Esophagus squamous epithelium (tissue), 5 donors: ENCODE results near the gene OR10G4. TPM values are rescaled to one million over a fixed set of nuclear protein-coding genes. Genes with fewer than 3 reads are reported as not detected.
"Not testable (repeated sequence)": the region's sequence is repeated elsewhere in the genome, so short reads cannot be mapped to it uniquely, and the experiment has no call there.

ENCODE experiments used
- DNase-seq: peaks from one replicate; lab custom pipeline; 2025; lab: John Stamatoyannopoulos, UW
- H3K27ac ChIP-seq, 4 donors: fragments of 200-600 bp; sonication (generic); one replicate each; pipeline ENCODE4 v1.5.1; 2016 to 2019; ENCODE audit warnings: mild to moderate bottlenecking in 1 of 4
- H3K27me3 ChIP-seq, 4 donors: fragments of 200-600 bp; sonication (generic); 1 replicate in 3 of 4; 2 replicates in 1 of 4; pipeline versions ENCODE4 v1.5.1 to v1.6.0; 2017 to 2021; ENCODE audit warnings: antibody characterized with exemption in 1 of 4
- H3K36me3 ChIP-seq, 3 donors: fragments of 200-600 bp; sonication (generic); one replicate each; pipeline ENCODE4 v1.5.1; 2016 to 2019
- H3K4me1 ChIP-seq, 3 donors: fragments of 200-600 bp; sonication (generic); one replicate each; pipeline ENCODE4 v1.5.1; 2017 to 2019
- H3K4me3 ChIP-seq, 4 donors: fragments of 200-600 bp; sonication (generic); 1 replicate in 3 of 4; 2 replicates in 1 of 4; pipeline ENCODE4 v1.5.1; 2016 to 2019; ENCODE audit warnings: mild to moderate bottlenecking in 2 of 4, moderate library complexity in 1 of 4
- H3K9me3 ChIP-seq, 3 donors: fragments of 200-600 bp; sonication (generic); one replicate each; pipeline ENCODE4 v1.5.1; 2016 to 2019
- CTCF ChIP-seq, 6 experiments: fragments of 450-650 bp in 4 of 6; fragments of 200-600 bp in 2 of 6; sonication (generic) in 2 of 6; IDR thresholded peaks; one replicate each; pipeline ENCODE4 v1.5.1; 2016 to 2019; ENCODE audit warnings: antibody characterized with exemption in 6 of 6, mild to moderate bottlenecking in 4 of 6, moderate library complexity in 4 of 6
- POLR2A ChIP-seq, 4 donors: fragments of 450-650 bp; IDR thresholded peaks; one replicate each; pipeline ENCODE4 v1.6.1; 2017; ENCODE audit warnings: antibody characterized with exemption in 4 of 4, mild to moderate bottlenecking in 4 of 4, moderate library complexity in 3 of 4
- WGBS, 2 donors: methylation state at CpG; one replicate each; pipeline ENCODE4 v1.1.5; 2018; 5-methylcytosine and 5-hydroxymethylcytosine counted together
- intact Hi-C: fragments of 100-400 bp; cut with DNase I; formaldehyde crosslinking; loops from one replicate; pipeline ENCODE4 v1.15.0; 2022
- total RNA-seq, 4 donors: library from RNA; depleted of rRNA; stranded (reverse); fragments of >200 nt; gene quantifications; one replicate each; pipeline ENCODE4 v1.1.0, GENCODE V29; 2016
- donor health status: DM: yes; HTN: yes; CAD: no.

OR10G4 gene
- total RNA-seq, 4 donors from 2014 or later: not detected

- Histone ChIP-seq H3K4me3 (no peak overlapping the region), H3K27me3 (no peaks in the 10 kb centered on the region), H3K9me3 (peaks cover 0 to 10% (median 4%) of the 10 kb centered on the region in 3 donors), H3K27ac (no peak overlapping the region), H3K4me1 (no peaks in the 10 kb centered on the region), H3K36me3 (no peaks in the 10 kb centered on the region)
- DNase-seq: no peak
- TF ChIP-seq CTCF (IDR thresholded peaks at IDR 0.05) (no peak), POLR2A (IDR thresholded peaks at IDR 0.05) (no peak)
- intact Hi-C loops: no loop called here
- 77 to 86% methylated on average over 3 to 4 of the region's 5 CpGs for WGBS, 2 donors
These were observed 33.5 kb upstream of the OR10G4 start for GRCh38 chr11:123979311-123979710.

DNA sequence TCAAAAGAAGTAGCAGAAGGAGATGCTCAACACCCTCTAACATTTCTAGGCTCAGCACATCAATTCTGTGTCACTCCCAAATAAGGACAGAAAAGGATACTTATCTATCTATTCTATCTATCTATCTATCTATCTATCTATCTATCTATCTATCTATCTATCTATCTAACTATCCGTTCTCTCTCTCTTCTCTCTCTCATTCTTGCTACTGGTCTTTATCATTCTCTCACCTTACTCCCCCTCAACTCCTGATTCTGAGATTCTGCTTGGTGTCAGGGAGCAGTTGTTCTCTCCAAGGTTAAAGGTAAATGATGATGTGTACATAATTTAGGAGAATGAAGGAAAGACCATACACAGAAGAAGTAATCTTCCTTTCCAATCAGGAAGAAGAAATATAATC is 17.7 kb upstream of the OR10G4 start, which contains the start of gene OR10G6:
Gene OR10G6 (minus strand): TSS at position 43 of the 400 bp plus-strand sequence. CDS start 0 bp downstream, at position 43.
- WGBS, 2 donors: 68 to 86% methylated on average over 1 of the region's 1 CpG
- Histone ChIP-seq H3K9me3 (no peaks in the 10 kb centered on the region), H3K27me3 (no peaks in the 10 kb centered on the region), H3K4me3 (no peak within 1 kb of the TSS), H3K4me1 (no peaks in the 10 kb centered on the region), H3K27ac (no peak within 1 kb of the TSS), H3K36me3 (no peaks in the 10 kb centered on the region)
- intact Hi-C loops: no loop called here
- TF ChIP-seq POLR2A (IDR thresholded peaks at IDR 0.05) (no peak), CTCF (IDR thresholded peaks at IDR 0.05) (no peak)
- DNase-seq: no peak

GRCh38 chr11:124015837-124016236 is 3.0 kb downstream of the OR10G4 start:
- H3K4me3 ChIP-seq, H3K36me3 ChIP-seq, H3K4me1 ChIP-seq, H3K27ac ChIP-seq, H3K9me3 ChIP-seq, DNase-seq, H3K27me3 ChIP-seq, intact Hi-C loops: not testable (repeated sequence)
- WGBS, 2 donors: 20 to 60% methylated on average over 1 to 2 of the region's 9 CpGs

DNA sequence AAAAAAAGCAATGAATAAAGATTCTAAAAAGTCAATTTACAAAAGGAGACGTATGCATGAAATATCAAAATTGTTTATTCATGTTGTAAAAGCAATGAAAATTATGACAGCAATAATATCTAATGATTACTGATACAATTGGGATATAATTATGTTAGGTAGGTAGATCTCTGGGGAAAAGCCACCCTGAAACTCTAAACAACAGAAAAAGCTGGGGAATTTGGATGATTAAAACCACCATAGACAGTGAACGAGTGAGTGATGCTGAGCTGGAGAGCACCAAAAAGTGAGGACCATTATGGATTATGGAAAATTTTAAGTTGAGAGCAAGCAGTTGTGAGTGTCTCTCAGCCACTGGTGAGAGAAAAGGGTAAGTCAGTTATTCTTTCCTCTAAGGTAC is 13.7 kb downstream of the OR10G4 start, which contains the start of gene OR10G8:
Gene OR10G8 (plus strand): TSS at position 301 of the 400 bp plus-strand sequence. CDS start 2,825 bp downstream, outside the sequence.
- intact Hi-C loops: no loop called here
- no peak for DNase-seq
- no peak within 1 kb of the TSS for H3K4me3 ChIP-seq
- no peaks in the 10 kb centered on the region for H3K27me3 ChIP-seq
- H3K4me1 ChIP-seq: no peaks in the 10 kb centered on the region
- 55 to 78% methylated on average over 2 of the region's 2 CpGs for WGBS, 2 donors
- no peaks in the 10 kb centered on the region for H3K36me3 ChIP-seq
- no peak within 1 kb of the TSS for H3K27ac ChIP-seq
- no peak for TF ChIP-seq POLR2A (IDR thresholded peaks at IDR 0.05)
- no peak for TF ChIP-seq CTCF (IDR thresholded peaks at IDR 0.05)
- no peaks in the 10 kb centered on the region for H3K9me3 ChIP-seq

DNA sequence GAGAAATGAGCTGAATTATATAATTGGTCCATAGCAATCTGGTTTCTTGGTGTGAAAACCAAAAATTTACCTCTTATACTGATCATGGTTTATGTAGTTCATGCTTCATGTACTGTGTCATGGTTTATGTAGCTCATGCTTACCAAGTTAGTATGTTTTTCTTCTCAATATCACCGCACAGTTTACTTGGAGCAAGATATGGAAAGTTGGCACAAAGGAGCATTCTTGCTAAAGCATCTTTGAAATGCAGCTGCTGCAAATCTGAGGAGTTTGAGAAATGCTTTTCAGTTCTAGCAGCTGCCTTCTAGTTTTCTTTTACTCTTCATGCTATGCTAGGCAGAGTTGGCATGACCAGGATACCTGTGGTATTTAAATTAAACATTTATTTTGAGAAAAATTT is 23.9 kb downstream of the OR10G4 start:
- DNase-seq: no peak
- WGBS, 2 donors: 78% methylated on average over 1 of the region's 1 CpG

More for the DNA sequence above, 23.9 kb downstream of the OR10G4 start:
- Histone ChIP-seq H3K27me3 (no peaks in the 10 kb centered on the region), H3K9me3 (no peaks in the 10 kb centered on the region), H3K4me1 (no peaks in the 10 kb centered on the region), H3K27ac (no peak overlapping the region), H3K4me3 (no peak overlapping the region), H3K36me3 (no peaks in the 10 kb centered on the region)
- intact Hi-C loops: no loop called here
- TF ChIP-seq CTCF (IDR thresholded peaks at IDR 0.05) (no peak), POLR2A (IDR thresholded peaks at IDR 0.05) (no peak)
